DOHH2 (cell line): ENCODE results near the gene RRBP1.

Source experiments
- H3F3A ChIP-seq: fragments of 200-600 bp; sonication (generic), shearing (Covaris generic); 2 replicates; pipeline ENCODE4 v1.6.0; 2016; ENCODE audit warnings: antibody characterized with exemption, mild to moderate bottlenecking; ENCODE audit not compliant: control insufficient read depth, insufficient read depth
- H3K27ac ChIP-seq: fragments of 200-600 bp; sonication (generic); 2 replicates; pipeline ENCODE4 v1.5.1; 2014; ENCODE audit warnings: low read depth, mild to moderate bottlenecking, low read length, moderate library complexity
- H3K27me3 ChIP-seq: fragments of 200-600 bp; sonication (generic); 2 replicates; pipeline ENCODE4 v1.6.1; 2014; ENCODE audit warnings: mild to moderate bottlenecking, low read length, mixed read lengths; ENCODE audit not compliant: control insufficient read depth
- H3K36me3 ChIP-seq: fragments of 200-600 bp; sonication (generic); 2 replicates; pipeline ENCODE4 v1.6.1; 2014; ENCODE audit warnings: mild to moderate bottlenecking, low read length, moderate library complexity, mixed read lengths; ENCODE audit not compliant: control insufficient read depth
- H3K4me1 ChIP-seq: fragments of 200-600 bp; sonication (generic); 2 replicates; pipeline ENCODE4 v1.6.1; 2014; ENCODE audit warnings: mild to moderate bottlenecking, low read length, mixed read lengths; ENCODE audit not compliant: control insufficient read depth
- H3K4me2 ChIP-seq: fragments of 200-600 bp; sonication (generic); 2 replicates; pipeline ENCODE4 v1.6.0; 2014; ENCODE audit warnings: mild to moderate bottlenecking, low read length, moderate library complexity
- H3K4me3 ChIP-seq: fragments of 200-600 bp; sonication (generic); 2 replicates; pipeline ENCODE4 v1.5.1; 2014; ENCODE audit warnings: mild to moderate bottlenecking, low read length, mixed read lengths
- H3K79me2 ChIP-seq: fragments of 200-600 bp; sonication (generic); 2 replicates; pipeline ENCODE4 v1.6.1; 2014; ENCODE audit warnings: mild to moderate bottlenecking, low read length, mixed read lengths; ENCODE audit not compliant: control insufficient read depth
- H3K9me2 ChIP-seq: fragments of 200-600 bp; sonication (generic); replicated peaks from 2 replicates; pipeline ENCODE4 v1.6.1; 2014; ENCODE audit warnings: mild to moderate bottlenecking, low read length, mixed read lengths; ENCODE audit not compliant: control insufficient read depth
- H3K9me3 ChIP-seq: fragments of 200-600 bp; sonication (generic); 2 replicates; pipeline ENCODE4 v1.6.1; 2014; ENCODE audit warnings: antibody characterized with exemption, low read length, mixed read lengths; ENCODE audit not compliant: control insufficient read depth, insufficient read depth
- H4K20me1 ChIP-seq: fragments of 200-600 bp; sonication (generic); 2 replicates; pipeline ENCODE4 v1.6.0; 2014; ENCODE audit warnings: low read depth, mild to moderate bottlenecking, antibody characterized with exemption, low read length, moderate library complexity; ENCODE audit not compliant: control insufficient read depth, insufficient read depth
- EZH2phosphoT487 ChIP-seq: fragments of 200-600 bp; sonication (generic); IDR thresholded peaks from 2 replicates; pipeline ENCODE4 v1.6.1; 2017; ENCODE audit warnings: borderline replicate concordance, mild to moderate bottlenecking, antibody characterized with exemption, low read length, moderate library complexity, mixed read lengths
- TF ChIP-seq, protein P1 (sequence below): fragments of 200-600 bp; sonication (generic); IDR thresholded peaks from one replicate; pipeline ENCODE4 v1.5.1; 2014; ENCODE audit warnings: antibody characterized with exemption, mild to moderate bottlenecking, low read depth, low read length; ENCODE audit not compliant: poor library complexity, severe bottlenecking

RRBP1 gene

GRCh38 chr20:17664025-17664633, 17.9 kb downstream of the RRBP1 start:
- no peaks in the 10 kb centered on the region for H3K27me3 ChIP-seq
- H3K9me3 ChIP-seq = no peaks in the 10 kb centered on the region
- TF ChIP-seq EZH2phosphoT487 = no peak
- TF ChIP-seq, protein P1, sequence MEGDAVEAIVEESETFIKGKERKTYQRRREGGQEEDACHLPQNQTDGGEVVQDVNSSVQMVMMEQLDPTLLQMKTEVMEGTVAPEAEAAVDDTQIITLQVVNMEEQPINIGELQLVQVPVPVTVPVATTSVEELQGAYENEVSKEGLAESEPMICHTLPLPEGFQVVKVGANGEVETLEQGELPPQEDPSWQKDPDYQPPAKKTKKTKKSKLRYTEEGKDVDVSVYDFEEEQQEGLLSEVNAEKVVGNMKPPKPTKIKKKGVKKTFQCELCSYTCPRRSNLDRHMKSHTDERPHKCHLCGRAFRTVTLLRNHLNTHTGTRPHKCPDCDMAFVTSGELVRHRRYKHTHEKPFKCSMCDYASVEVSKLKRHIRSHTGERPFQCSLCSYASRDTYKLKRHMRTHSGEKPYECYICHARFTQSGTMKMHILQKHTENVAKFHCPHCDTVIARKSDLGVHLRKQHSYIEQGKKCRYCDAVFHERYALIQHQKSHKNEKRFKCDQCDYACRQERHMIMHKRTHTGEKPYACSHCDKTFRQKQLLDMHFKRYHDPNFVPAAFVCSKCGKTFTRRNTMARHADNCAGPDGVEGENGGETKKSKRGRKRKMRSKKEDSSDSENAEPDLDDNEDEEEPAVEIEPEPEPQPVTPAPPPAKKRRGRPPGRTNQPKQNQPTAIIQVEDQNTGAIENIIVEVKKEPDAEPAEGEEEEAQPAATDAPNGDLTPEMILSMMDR = no peak
- H3F3A ChIP-seq = no peaks in the 10 kb centered on the region
- H3K4me1 ChIP-seq = peaks cover 41% of the 10 kb centered on the region
- no peak overlapping the region for H3K27ac ChIP-seq
- no peak overlapping the region for H3K4me3 ChIP-seq
- peaks cover 9% of the 10 kb centered on the region for H3K36me3 ChIP-seq
- H4K20me1 ChIP-seq = no peaks in the 10 kb centered on the region
- no peaks in the 10 kb centered on the region for H3K9me2 ChIP-seq
- no peak overlapping the region for H3K4me2 ChIP-seq
- H3K79me2 ChIP-seq = peaks cover 49% of the 10 kb centered on the region

DNA sequence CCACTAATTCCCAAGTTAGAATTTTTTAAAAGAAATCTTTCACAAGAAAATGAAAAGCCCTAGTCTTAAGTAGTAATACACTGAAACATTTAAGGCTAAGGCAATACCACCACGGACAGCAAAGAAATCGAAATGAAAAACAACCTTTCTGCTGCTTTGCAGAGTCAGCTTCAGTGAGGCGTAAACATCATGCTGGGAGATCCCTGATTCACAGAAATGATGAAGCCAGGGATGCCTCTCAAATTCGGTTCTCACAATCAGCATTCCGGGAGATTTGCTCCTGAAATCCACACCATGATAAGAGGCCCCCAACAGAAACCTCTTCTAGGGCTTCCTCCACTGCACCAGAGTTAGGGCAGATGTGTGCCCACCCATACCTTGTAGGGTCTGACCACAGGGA, 18.6 kb downstream of the RRBP1 start:
- TF ChIP-seq, protein P1 = no peak
- TF ChIP-seq EZH2phosphoT487 = no peak
- H3K36me3 ChIP-seq = peaks cover 14% of the 10 kb centered on the region
- peaks cover 40% of the 10 kb centered on the region for H3K4me1 ChIP-seq
- no peak overlapping the region for H3K4me3 ChIP-seq
- no peaks in the 10 kb centered on the region for H3K9me2 ChIP-seq
- no peak overlapping the region for H3K4me2 ChIP-seq
- H4K20me1 ChIP-seq = no peaks in the 10 kb centered on the region
- no peak overlapping the region for H3K27ac ChIP-seq
- H3K79me2 ChIP-seq = peaks cover 49% of the 10 kb centered on the region
- no peaks in the 10 kb centered on the region for H3F3A ChIP-seq
- peaks cover 2% of the 10 kb centered on the region; the same call in 1 of the 2 replicates for H3K9me3 ChIP-seq
- no peaks in the 10 kb centered on the region for H3K27me3 ChIP-seq

GRCh38 chr20:17663040-17663399, 19.0 kb downstream of the RRBP1 start:
- TF ChIP-seq, protein P1 = no peak
- no peak for TF ChIP-seq EZH2phosphoT487
- no peaks in the 10 kb centered on the region for H4K20me1 ChIP-seq
- H3K27me3 ChIP-seq = no peaks in the 10 kb centered on the region
- H3K9me2 ChIP-seq = no peaks in the 10 kb centered on the region
- no peak overlapping the region for H3K4me3 ChIP-seq
- no peaks in the 10 kb centered on the region for H3F3A ChIP-seq
- no peak overlapping the region for H3K27ac ChIP-seq
- peaks cover 40% of the 10 kb centered on the region for H3K4me1 ChIP-seq
- H3K4me2 ChIP-seq = no peak overlapping the region
- H3K36me3 ChIP-seq = peaks cover 18% of the 10 kb centered on the region
- H3K79me2 ChIP-seq = peaks cover 49% of the 10 kb centered on the region
- H3K9me3 ChIP-seq = peaks cover 5% of the 10 kb centered on the region; the same call in 1 of the 2 replicates
